GM12878 (cell line): ENCODE data around the gene NUTM1. TPM values are rescaled to one million over a fixed set of nuclear protein-coding genes. Genes with fewer than 3 reads are reported as not detected.
A peak's percentile ranks its signal among the peaks of the same experiment; 100 is the strongest.

ENCODE experiments used
- ATAC-seq: fragments of 200-7000 bp; cut with Tn5 transposase; 3 replicates; pipeline ENCODE4 v1.9.1; 2020; ENCODE audit warnings: mild to moderate bottlenecking, moderate library complexity
- BruUV-seq: library from RNA; stranded (reverse); fragments of 400-500 nt; replicated peaks from 2 replicates; lab custom pipeline; 2021; lab: Mats Ljungman, UMichigan
- CTCF ChIA-PET: fragments of 300-600 bp; sonication (Branson Sonifier 250); formaldehyde crosslinking; extraction: SDS; loops from one replicate; lab custom pipeline; 2021; ENCODE audit warnings: inconsistent platforms; lab: Yijun Ruan, JAX
- POLR2A ChIA-PET: fragments of 350-600 bp; formaldehyde crosslinking; extraction: SDS; loops from one replicate; lab custom pipeline; 2021; ENCODE audit warnings: inconsistent platforms; lab: Charles Lee
- RAD21 ChIA-PET: fragments of 300-600 bp; sonication (Branson Sonifier 250); formaldehyde crosslinking; loops from one replicate; lab custom pipeline; 2023; ENCODE audit warnings: antibody characterized with exemption; ENCODE audit not compliant: unreplicated experiment; lab: Charles Lee
- SMC1A ChIA-PET: fragments of 300-600 bp; sonication (Branson Sonifier 250); formaldehyde crosslinking; loops from one replicate; lab custom pipeline; 2023; ENCODE audit not compliant: unreplicated experiment, uncharacterized antibody; lab: Charles Lee
- DNase-seq: peaks from one replicate; pipeline ENCODE4 v3.0.0-alpha.2; 2011; ENCODE audit warnings: low read depth, low spot score
- FAIRE-seq: peaks from 3 replicates; lab custom pipeline; 2011; peaks lifted over from hg19 to GRCh38; lab: Jason Lieb, UNC
- H2AFZ ChIP-seq: 2 replicates; pipeline ENCODE4 v1.6.0; 2011; ENCODE audit warnings: low read depth, low read length, control low read depth; ENCODE audit not compliant: control insufficient read depth
- H3K27ac ChIP-seq: 2 replicates; pipeline ENCODE4 v1.5.1; 2011; ENCODE audit warnings: control low read depth; ENCODE audit not compliant: control insufficient read depth, insufficient read depth
- H3K27me3 ChIP-seq, 2 experiments: replicated peaks in 1 of 2; 2 replicates each; pipeline versions ENCODE4 v1.6.0 to v1.6.1; 2011; ENCODE audit warnings: low read length in 1 of 2; ENCODE audit not compliant: control insufficient read depth in 2 of 2, insufficient read depth in 2 of 2
- H3K36me3 ChIP-seq, 2 experiments: 2 replicates each; pipeline ENCODE4 v1.5.1; 2011; ENCODE audit warnings: low read length in 1 of 2; ENCODE audit not compliant: control insufficient read depth in 2 of 2, insufficient read depth in 2 of 2
- H3K4me1 ChIP-seq: 2 replicates; pipeline ENCODE4 v1.6.1; 2011; ENCODE audit warnings: mild to moderate bottlenecking, low read length, moderate library complexity, mixed read lengths; ENCODE audit not compliant: control insufficient read depth, insufficient read depth
- H3K4me2 ChIP-seq: 2 replicates; pipeline ENCODE4 v1.6.0; 2011; ENCODE audit warnings: control low read depth; ENCODE audit not compliant: control insufficient read depth, insufficient read depth
- H3K4me3 ChIP-seq: fragments of 200-600 bp; sonication (generic); 2 replicates; pipeline ENCODE4 v1.5.1; 2016
- H3K79me2 ChIP-seq: 2 replicates; pipeline ENCODE4 v1.6.0; 2011; ENCODE audit warnings: low read length; ENCODE audit not compliant: control insufficient read depth, insufficient read depth
- H3K9ac ChIP-seq: 2 replicates; pipeline ENCODE4 v1.8.0; 2011; ENCODE audit warnings: low read length, control low read depth, mixed read lengths; ENCODE audit not compliant: control insufficient read depth, insufficient read depth
- H3K9me3 ChIP-seq: replicated peaks from 3 replicates; pipeline ENCODE4 v1.5.1; 2011; ENCODE audit warnings: mild to moderate bottlenecking, low read length; ENCODE audit not compliant: control insufficient read depth, insufficient read depth
- H4K20me1 ChIP-seq: 2 replicates; pipeline ENCODE4 v1.6.0; 2011; ENCODE audit not compliant: control insufficient read depth, insufficient read depth
- ESRRA ChIP-seq: IDR thresholded peaks from 2 replicates; pipeline ENCODE4 v1.6.1; 2012; ENCODE audit warnings: mild to moderate bottlenecking, low read length, improper control_type of control experiment
- ETV6 ChIP-seq, 2 experiments: fragments of 450-650 bp in 1 of 2; IDR thresholded peaks in 1 of 2; conservative IDR thresholded peaks in 1 of 2; 2 replicates each; pipeline ENCODE4 v1.6.1; 2014; ENCODE audit warnings: antibody characterized with exemption in 1 of 2, borderline replicate concordance in 1 of 2, low read depth in 1 of 2, mild to moderate bottlenecking in 1 of 2, moderate library complexity in 1 of 2
- IKZF2 ChIP-seq, 2 experiments: fragments of 450-650 bp; IDR thresholded peaks; 2 replicates each; pipeline ENCODE4 v1.6.1; 2017; ENCODE audit warnings: mild to moderate bottlenecking in 2 of 2, moderate library complexity in 2 of 2
- IRF4 ChIP-seq: IDR thresholded peaks from 2 replicates; pipeline ENCODE4 v1.6.1; 2011; ENCODE audit warnings: low read depth, low read length
- MTA3 ChIP-seq: IDR thresholded peaks from 2 replicates; pipeline ENCODE4 v1.6.1; 2012; ENCODE audit warnings: low read length, inconsistent platforms, borderline replicate concordance
- NRF1 ChIP-seq: conservative IDR thresholded peaks from 2 replicates; pipeline ENCODE4 v1.6.1; 2011; ENCODE audit warnings: mild to moderate bottlenecking, low read depth, low read length, improper control_type of control experiment
- SREBF2 ChIP-seq: IDR thresholded peaks from 2 replicates; pipeline ENCODE4 v1.6.1; 2012; ENCODE audit warnings: mild to moderate bottlenecking, low read length
- WGBS: methylation state at CpG from one replicate; pipeline ENCODE4 v1.1.6; 2016; ENCODE audit warnings: low lambda C conversion rate; ENCODE audit not compliant: insufficient replicate concordance, insufficient coverage; ENCODE audit errors: missing lambda C conversion rate; 5-methylcytosine and 5-hydroxymethylcytosine counted together
- in situ Hi-C: fragments of 300-500 bp; cut with MboI; formaldehyde crosslinking; loops from 9 replicates; pipeline ENCODE4 v1.14.3; 2018; ENCODE audit warnings: mixed read lengths
- intact Hi-C: fragments of 100-400 bp; cut with micrococcal nuclease; formaldehyde crosslinking; loops from one replicate; pipeline ENCODE4 v1.14.2; 2022; ENCODE audit not compliant: unreplicated experiment
- polyA plus RNA-seq, 11 experiments: library from polyadenylated mRNA; depleted of rRNA in 4 of 11; unstranded in 6 of 11; stranded (reverse) in 5 of 11; fragments of >200 nt; fragmentation: Nextera tagmentation in 4 of 11; fragmentation: Illumina TruSeq in 1 of 11; extraction: Ambion mirVana in 4 of 11; extraction: Trizol in 1 of 11; gene quantifications; 1 replicate in 1 of 11; 2 replicates in 10 of 11; pipeline versions ENCODE4 v1.2.1 to v1.2.3, GENCODE V29; 2011 to 2016; ENCODE audit warnings: inconsistent platforms in 2 of 11, missing spikeins in 2 of 11, low read depth in 1 of 11
- total RNA-seq, 4 experiments: library from RNA; depleted of rRNA in 3 of 4; stranded (reverse); fragments of >200 nt in 3 of 4; fragmentation: Illumina TruSeq in 1 of 4; extraction: Trizol in 1 of 4; gene quantifications; 2 replicates each; pipeline versions ENCODE4 v1.2.1 to v1.2.3, GENCODE V29; 2013 to 2021
- TF ChIP-seq, protein P1 (sequence below): fragments of 450-650 bp; formaldehyde crosslinking; IDR thresholded peaks from 2 replicates; pipeline ENCODE4 v1.4.0; 2020; ENCODE audit warnings: mild to moderate bottlenecking, moderate library complexity
- TF ChIP-seq, protein P2 (sequence below): fragments of 150-350 bp; IDR thresholded peaks from 2 replicates; pipeline ENCODE4 v1.6.1; 2016; ENCODE audit warnings: low read depth, low read length
- TF ChIP-seq, protein P3 (sequence below): IDR thresholded peaks from 2 replicates; pipeline ENCODE4 v1.6.1; 2012; ENCODE audit warnings: mild to moderate bottlenecking, low read depth, low read length

The NUTM1 gene
- total and polyA plus RNA-seq, 10 of the 15 experiments (the other 5 are each of a cell fraction or from before 2014, with no cell fraction given): under 0.01 to 0.05 TPM; not detected in 8

DNA sequence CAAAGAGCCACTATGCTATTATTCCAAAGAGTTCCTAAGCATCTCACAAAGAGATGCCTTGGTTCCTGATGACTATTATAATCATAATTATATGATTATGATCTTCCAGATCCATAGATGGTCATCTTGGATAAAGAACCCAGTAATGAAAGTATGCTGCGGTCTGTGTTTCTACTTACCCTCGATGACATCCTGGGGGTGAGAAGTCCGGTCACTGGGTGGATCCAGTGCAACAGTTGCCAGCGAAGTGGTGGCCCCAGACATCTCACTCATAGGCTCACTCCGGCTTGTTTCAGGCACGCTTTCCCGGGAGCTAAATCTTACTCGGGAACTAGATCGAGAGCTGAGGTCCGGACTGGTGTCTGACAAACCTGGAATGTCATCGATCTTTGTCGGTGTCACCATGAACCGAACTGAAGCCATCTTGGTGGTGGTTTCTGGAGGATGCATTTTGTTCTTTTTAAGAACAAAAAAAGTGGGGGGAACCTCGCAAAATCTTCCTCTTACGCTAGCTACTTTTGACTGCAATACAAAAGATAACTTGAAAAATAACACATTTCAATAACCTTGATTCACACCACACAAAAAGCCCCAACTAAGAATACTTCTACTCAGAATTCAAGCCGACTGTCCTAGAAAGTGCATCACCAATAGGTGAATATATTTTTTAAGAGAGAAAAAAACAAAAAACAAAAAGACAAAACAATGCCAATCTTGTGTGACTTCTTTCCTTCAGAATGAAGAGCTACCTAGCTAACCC, 6.7 kb upstream of the NUTM1 start:
- Histone ChIP-seq H2AFZ (peak overlapping the region; percentile 28; the same call in 1 of the 2 replicates), H3K9ac (peak overlapping the region; percentile 89), H3K4me2 (peak overlapping the region; percentile 100), H3K4me3 (peak overlapping the region; percentile 72), H3K36me3 (peaks cover 0 to 5% of the 10 kb centered on the region in 2 experiments; a peak in 1 of 4 replicates), H3K27ac (peak overlapping the region; percentile 94), H3K4me1 (peaks cover 14% of the 10 kb centered on the region), H4K20me1 (no peaks in the 10 kb centered on the region), H3K79me2 (peaks cover 74% of the 10 kb centered on the region), H3K9me3 (no peaks in the 10 kb centered on the region), H3K27me3 (no peaks in the 10 kb centered on the region)
- intact Hi-C loops: loop anchor here (5.0 kb wide), 1 partner anchor 94 kb away; no protein-coding TSS in a partner anchor
- DNase-seq (no peak), ATAC-seq (peak; percentile 32), FAIRE-seq (no peak)
- in situ Hi-C loops: no loop called here
- POLR2A ChIA-PET: interaction anchor here (0.6 to 4.4 kb wide), 8 partner anchors 8 to 127 kb away, joined by 3 to 37 read pairs (median 10); partner anchors contain the start of genes EMC4 and LPCAT4
- WGBS: under 1% methylated on average over 16 of the region's 16 CpGs
- SMC1A ChIA-PET: interaction anchor here (0.7 to 7.9 kb wide), 9 partner anchors 10 to 95 kb away, joined by 3 to 89 read pairs (median 8); partner anchors contain the start of gene LPCAT4
- RAD21 ChIA-PET: interaction anchor here (1.0 to 5.1 kb wide), 11 partner anchors 9 to 127 kb away, joined by 3 to 57 read pairs (median 4); partner anchors contain the start of gene LPCAT4
- CTCF ChIA-PET: interaction anchor here (0.6 to 4.5 kb wide), 8 partner anchors 8 to 252 kb away, joined by 3 to 26 read pairs (median 6); no protein-coding TSS in a partner anchor
- TSS peak; percentile 34 for BruUV-seq
- TF ChIP-seq, protein P1, sequence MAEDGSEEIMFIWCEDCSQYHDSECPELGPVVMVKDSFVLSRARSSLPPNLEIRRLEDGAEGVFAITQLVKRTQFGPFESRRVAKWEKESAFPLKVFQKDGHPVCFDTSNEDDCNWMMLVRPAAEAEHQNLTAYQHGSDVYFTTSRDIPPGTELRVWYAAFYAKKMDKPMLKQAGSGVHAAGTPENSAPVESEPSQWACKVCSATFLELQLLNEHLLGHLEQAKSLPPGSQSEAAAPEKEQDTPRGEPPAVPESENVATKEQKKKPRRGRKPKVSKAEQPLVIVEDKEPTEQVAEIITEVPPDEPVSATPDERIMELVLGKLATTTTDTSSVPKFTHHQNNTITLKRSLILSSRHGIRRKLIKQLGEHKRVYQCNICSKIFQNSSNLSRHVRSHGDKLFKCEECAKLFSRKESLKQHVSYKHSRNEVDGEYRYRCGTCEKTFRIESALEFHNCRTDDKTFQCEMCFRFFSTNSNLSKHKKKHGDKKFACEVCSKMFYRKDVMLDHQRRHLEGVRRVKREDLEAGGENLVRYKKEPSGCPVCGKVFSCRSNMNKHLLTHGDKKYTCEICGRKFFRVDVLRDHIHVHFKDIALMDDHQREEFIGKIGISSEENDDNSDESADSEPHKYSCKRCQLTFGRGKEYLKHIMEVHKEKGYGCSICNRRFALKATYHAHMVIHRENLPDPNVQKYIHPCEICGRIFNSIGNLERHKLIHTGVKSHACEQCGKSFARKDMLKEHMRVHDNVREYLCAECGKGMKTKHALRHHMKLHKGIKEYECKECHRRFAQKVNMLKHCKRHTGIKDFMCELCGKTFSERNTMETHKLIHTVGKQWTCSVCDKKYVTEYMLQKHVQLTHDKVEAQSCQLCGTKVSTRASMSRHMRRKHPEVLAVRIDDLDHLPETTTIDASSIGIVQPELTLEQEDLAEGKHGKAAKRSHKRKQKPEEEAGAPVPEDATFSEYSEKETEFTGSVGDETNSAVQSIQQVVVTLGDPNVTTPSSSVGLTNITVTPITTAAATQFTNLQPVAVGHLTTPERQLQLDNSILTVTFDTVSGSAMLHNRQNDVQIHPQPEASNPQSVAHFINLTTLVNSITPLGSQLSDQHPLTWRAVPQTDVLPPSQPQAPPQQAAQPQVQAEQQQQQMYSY (CRISPR knock-in tag): peak; percentile 83
- TF ChIP-seq NRF1: no peak
- peak; percentile 43 to 52; a peak in 3 of 4 replicates for TF ChIP-seq IKZF2 (IDR thresholded peaks at IDR 0.05)
- no peak for TF ChIP-seq MTA3
- no peak for TF ChIP-seq SREBF2
- TF ChIP-seq ETV6 (conservative IDR thresholded peaks at IDR 0.05 in 1 of 2, IDR thresholded peaks at IDR 0.05 in 1 of 2; ENCODE audit: borderline replicate concordance in 1 of 2, low read depth in 1 of 2): peak in 1 of 2 experiments; percentile 26; a peak in 1 of 4 replicates
- TF ChIP-seq, protein P2, sequence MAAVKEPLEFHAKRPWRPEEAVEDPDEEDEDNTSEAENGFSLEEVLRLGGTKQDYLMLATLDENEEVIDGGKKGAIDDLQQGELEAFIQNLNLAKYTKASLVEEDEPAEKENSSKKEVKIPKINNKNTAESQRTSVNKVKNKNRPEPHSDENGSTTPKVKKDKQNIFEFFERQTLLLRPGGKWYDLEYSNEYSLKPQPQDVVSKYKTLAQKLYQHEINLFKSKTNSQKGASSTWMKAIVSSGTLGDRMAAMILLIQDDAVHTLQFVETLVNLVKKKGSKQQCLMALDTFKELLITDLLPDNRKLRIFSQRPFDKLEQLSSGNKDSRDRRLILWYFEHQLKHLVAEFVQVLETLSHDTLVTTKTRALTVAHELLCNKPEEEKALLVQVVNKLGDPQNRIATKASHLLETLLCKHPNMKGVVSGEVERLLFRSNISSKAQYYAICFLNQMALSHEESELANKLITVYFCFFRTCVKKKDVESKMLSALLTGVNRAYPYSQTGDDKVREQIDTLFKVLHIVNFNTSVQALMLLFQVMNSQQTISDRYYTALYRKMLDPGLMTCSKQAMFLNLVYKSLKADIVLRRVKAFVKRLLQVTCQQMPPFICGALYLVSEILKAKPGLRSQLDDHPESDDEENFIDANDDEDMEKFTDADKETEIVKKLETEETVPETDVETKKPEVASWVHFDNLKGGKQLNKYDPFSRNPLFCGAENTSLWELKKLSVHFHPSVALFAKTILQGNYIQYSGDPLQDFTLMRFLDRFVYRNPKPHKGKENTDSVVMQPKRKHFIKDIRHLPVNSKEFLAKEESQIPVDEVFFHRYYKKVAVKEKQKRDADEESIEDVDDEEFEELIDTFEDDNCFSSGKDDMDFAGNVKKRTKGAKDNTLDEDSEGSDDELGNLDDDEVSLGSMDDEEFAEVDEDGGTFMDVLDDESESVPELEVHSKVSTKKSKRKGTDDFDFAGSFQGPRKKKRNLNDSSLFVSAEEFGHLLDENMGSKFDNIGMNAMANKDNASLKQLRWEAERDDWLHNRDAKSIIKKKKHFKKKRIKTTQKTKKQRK: no peak
- TF ChIP-seq, protein P3, sequence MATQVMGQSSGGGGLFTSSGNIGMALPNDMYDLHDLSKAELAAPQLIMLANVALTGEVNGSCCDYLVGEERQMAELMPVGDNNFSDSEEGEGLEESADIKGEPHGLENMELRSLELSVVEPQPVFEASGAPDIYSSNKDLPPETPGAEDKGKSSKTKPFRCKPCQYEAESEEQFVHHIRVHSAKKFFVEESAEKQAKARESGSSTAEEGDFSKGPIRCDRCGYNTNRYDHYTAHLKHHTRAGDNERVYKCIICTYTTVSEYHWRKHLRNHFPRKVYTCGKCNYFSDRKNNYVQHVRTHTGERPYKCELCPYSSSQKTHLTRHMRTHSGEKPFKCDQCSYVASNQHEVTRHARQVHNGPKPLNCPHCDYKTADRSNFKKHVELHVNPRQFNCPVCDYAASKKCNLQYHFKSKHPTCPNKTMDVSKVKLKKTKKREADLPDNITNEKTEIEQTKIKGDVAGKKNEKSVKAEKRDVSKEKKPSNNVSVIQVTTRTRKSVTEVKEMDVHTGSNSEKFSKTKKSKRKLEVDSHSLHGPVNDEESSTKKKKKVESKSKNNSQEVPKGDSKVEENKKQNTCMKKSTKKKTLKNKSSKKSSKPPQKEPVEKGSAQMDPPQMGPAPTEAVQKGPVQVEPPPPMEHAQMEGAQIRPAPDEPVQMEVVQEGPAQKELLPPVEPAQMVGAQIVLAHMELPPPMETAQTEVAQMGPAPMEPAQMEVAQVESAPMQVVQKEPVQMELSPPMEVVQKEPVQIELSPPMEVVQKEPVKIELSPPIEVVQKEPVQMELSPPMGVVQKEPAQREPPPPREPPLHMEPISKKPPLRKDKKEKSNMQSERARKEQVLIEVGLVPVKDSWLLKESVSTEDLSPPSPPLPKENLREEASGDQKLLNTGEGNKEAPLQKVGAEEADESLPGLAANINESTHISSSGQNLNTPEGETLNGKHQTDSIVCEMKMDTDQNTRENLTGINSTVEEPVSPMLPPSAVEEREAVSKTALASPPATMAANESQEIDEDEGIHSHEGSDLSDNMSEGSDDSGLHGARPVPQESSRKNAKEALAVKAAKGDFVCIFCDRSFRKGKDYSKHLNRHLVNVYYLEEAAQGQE: no peak
- 0 out of 2 replicates have a peak, but pooled peaks have one; percentile 14 for TF ChIP-seq IRF4
- no peak for TF ChIP-seq ESRRA
